Epithelial cell of proximal tubule (primary cell): ENCODE results near the gene MIX23. TPM values are rescaled to one million over a fixed set of nuclear protein-coding genes. Genes with fewer than 3 reads are reported as not detected.

Experiments
- DNase-seq: peaks from one replicate; pipeline ENCODE4 v3.0.0-alpha.2; 2011; ENCODE audit warnings: low read depth
- H3K4me3 ChIP-seq: 2 replicates; pipeline ENCODE4 v1.5.1; 2011; ENCODE audit warnings: low read depth, mild to moderate bottlenecking, low read length
- total RNA-seq: library from RNA; depleted of rRNA; stranded (reverse); fragments of >200 nt; gene quantifications from 2 replicates; pipeline ENCODE4 v1.2.3, GENCODE V29; 2015
- TF ChIP-seq, protein P1 (sequence below): conservative IDR thresholded peaks from 2 replicates; pipeline ENCODE4 v1.5.1; 2012; ENCODE audit warnings: low read depth, mild to moderate bottlenecking, low read length

Gene MIX23
- total RNA-seq, 1 donor from 2014 or later: 43.2 TPM

- no peak for DNase-seq
- TF ChIP-seq, protein P1, sequence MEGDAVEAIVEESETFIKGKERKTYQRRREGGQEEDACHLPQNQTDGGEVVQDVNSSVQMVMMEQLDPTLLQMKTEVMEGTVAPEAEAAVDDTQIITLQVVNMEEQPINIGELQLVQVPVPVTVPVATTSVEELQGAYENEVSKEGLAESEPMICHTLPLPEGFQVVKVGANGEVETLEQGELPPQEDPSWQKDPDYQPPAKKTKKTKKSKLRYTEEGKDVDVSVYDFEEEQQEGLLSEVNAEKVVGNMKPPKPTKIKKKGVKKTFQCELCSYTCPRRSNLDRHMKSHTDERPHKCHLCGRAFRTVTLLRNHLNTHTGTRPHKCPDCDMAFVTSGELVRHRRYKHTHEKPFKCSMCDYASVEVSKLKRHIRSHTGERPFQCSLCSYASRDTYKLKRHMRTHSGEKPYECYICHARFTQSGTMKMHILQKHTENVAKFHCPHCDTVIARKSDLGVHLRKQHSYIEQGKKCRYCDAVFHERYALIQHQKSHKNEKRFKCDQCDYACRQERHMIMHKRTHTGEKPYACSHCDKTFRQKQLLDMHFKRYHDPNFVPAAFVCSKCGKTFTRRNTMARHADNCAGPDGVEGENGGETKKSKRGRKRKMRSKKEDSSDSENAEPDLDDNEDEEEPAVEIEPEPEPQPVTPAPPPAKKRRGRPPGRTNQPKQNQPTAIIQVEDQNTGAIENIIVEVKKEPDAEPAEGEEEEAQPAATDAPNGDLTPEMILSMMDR: no peak
- H3K4me3 ChIP-seq: no peak overlapping the region
Observed at GRCh38 chr3:122353893-122354401, 29.1 kb downstream of the MIX23 start.

GRCh38 chr3:122353215-122353614 is 29.8 kb downstream of the MIX23 start:
- no peak for DNase-seq
- TF ChIP-seq, protein P1: no peak
- H3K4me3 ChIP-seq: no peak overlapping the region

GRCh38 chr3:122351612-122352011 is 31.4 kb downstream of the MIX23 start:
- H3K4me3 ChIP-seq: no peak overlapping the region
- no peak for DNase-seq
- TF ChIP-seq, protein P1: no peak

- TF ChIP-seq, protein P1: no peak
- H3K4me3 ChIP-seq: no peak overlapping the region
Observed at GRCh38 chr3:122350814-122351418, 32.1 kb downstream of the MIX23 start.

DNA sequence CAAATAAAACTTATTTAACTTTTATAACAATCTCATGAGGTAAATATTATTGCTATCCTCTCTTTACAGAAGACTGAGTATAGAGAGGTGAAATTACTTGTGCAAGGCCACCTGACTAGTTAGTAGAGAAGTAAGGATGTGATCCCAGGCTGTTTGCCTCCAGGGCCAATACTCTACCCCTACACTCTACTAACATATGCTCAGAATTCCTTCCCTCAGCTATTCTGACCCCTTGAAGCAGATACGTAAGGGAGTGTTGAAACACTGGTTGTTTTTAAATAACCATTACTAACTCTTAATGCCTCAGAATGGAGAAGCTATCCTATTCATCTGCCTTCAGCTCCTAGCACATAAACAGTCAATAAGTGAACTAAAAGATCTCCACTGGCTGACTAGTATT is 33.9 kb downstream of the MIX23 start:
- TF ChIP-seq, protein P1: no peak
- no peak overlapping the region for H3K4me3 ChIP-seq
- no peak for DNase-seq

More at GRCh38 chr3:122350814-122351418, 32.1 kb downstream of the MIX23 start:
- DNase-seq: no peak

- no peak overlapping the region for H3K4me3 ChIP-seq
- DNase-seq: no peak
- TF ChIP-seq, protein P1: no peak
Observed at GRCh38 chr3:122343654-122344053, 39.4 kb downstream of the MIX23 start.

DNA sequence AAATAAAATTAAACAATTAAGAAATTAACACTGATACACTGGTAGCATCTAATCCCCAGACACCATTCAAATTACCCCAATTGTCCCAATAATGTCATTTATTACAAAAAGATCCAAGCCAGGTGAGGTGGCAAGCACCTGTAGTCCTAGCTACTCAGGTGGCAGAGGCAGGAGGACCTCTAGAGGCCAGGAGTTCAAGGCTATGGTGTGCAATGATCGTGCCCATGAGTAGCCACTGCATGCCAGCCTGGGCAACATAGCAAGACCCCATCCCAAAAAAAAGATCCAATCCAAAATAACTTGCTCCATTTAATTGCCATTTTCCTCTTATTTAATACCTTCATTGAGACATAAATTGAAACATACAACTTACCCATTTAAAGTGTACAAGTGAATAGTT is 40.2 kb downstream of the MIX23 start:
- DNase-seq: no peak
- TF ChIP-seq, protein P1: no peak
- H3K4me3 ChIP-seq: no peak overlapping the region
